Left cardiac atrium (tissue), 4 donors: ENCODE measurements around the gene TSC22D4. TPM values are rescaled to one million over a fixed set of nuclear protein-coding genes. Genes with fewer than 3 reads are reported as not detected.

ENCODE experiments used
- ATAC-seq, 2 donors: fragments of 200-7000 bp; cut with Tn5 transposase; one replicate each; pipeline ENCODE4 v1.9.1; 2020; ENCODE audit warnings: mild to moderate bottlenecking in 2 of 2, moderate library complexity in 2 of 2
- DNase-seq: peaks from one replicate; pipeline ENCODE4 v3.0.0-alpha.2; 2020
- intact Hi-C, 2 donors: fragments of 100-400 bp; cut with DNase I; formaldehyde crosslinking; loops; one replicate each; pipeline versions ENCODE4 v1.14.1 to v1.15.1; 2022 to 2023
- total RNA-seq, 2 donors: library from RNA; stranded (reverse); fragmentation: NEBNext Ultra II Directional; extraction: Animal tissue kit (Norgen Biotek cat#: 25700); gene quantifications; one replicate each; pipeline ENCODE4 v1.2.1, GENCODE V29; 2021
- donor health status: DM: no; HTN: yes; CAD: no.
- donor health status: DM: no; HTN: yes; CAD: no; lungs with severe emphysema.
- donor health status: DM: yes; HTN: yes; CAD: no.
- donor health status: Dilated cardiomyopathy.

Gene TSC22D4
- total RNA-seq, 2 donors from 2014 or later: 31.3 to 36.2 TPM

DNA sequence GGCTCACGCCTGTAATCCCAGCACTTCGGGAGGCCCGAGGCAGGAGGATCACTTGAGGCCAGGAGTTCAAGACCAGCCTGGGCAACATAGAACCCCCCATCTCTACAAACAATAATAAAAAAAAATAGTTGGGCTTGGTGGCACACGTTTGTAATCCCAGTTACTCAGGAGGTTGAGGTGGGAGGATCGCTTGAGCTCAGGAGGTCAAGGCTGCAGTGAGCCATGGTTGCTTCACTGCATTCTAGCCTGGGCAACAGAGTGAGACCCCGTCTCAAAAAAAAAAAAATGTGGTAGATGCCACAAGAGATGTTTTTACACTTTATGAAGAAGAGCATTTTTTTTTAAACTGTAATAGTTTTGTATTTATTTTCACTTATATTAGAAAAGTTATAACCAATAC is 17.5 kb upstream of the TSC22D4 start:
- no peak for ATAC-seq
- intact Hi-C loops: no loop called here
- no peak for DNase-seq

DNA sequence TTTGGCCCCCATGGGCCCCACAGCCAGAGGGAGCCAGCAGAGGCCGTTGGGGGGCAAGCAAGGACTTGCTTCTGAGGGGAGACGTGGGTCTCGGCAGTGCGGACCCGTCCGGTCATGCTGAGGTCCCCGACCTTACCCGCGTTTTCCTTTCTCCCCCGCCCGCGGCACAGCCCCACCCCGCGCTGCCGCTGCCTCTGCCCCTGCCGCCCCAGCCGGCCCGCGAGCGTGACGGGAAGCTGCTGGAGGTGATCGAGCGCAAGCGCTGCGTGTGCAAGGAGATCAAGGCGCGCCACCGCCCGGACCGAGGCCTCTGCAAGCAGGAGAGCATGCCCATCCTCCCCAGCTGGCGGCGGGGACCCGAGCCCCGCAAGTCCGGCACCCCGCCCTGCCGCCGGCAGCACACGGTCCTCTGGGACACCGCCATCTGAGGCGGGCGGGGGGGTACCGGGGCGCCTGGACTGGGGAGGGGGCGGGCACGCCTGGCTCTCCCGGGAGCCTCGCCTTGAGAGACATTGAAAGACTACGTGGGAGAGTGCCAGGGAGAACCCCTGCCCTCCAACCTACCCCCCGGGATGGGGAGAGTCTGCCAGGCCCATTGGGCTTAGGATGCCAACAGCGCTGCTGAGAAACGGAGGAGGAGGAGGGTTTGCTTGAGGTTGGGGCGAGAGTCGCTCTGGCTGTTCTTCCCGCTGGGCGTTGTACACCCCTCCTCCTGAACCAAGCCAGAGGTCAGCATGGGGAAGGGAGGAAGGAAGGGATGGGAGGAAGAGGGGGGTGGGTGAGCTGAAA is 14.7 kb upstream of the TSC22D4 start:
- intact Hi-C loops: no loop called here
- peak; percentile 61 for DNase-seq
- peak; percentile 67 to 80 for ATAC-seq

DNA sequence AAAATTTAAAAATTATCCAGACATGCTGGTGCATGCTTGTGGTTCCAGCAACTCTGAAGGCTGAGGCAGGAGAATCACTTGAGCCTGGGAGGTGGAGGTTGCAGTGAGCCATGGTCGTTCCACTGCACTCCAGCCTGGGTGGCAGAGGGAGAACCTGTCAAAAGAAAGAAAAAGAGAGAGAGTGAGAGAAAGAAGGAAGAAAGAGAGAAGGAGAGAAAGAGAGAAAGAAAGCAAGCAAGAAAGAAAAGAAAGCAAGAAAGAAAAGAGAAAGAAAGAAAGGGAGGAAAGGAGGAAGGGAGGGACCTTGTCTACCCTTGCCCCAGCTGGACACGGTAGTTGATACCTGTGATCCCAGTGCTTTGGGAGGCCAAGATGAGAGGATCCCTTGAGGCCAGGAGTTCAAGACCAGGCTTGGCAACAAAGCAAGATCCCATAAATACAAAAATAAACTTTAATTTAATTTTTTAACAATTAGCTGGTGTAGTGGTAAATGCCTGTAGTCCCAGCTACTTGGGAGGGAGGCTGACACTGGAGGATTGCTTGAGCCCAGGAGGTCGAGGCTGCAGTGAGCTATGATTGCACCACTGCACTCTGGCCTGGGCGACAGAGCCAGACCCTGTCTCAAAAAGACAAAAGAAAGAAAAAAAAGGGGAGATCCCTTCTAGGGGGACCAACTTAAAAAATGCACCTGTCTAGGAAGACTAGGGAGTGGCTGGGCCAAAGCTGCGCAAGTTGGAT is 13.9 kb upstream of the TSC22D4 start:
- no peak for DNase-seq
- no peak for ATAC-seq
- intact Hi-C loops: no loop called here

DNA sequence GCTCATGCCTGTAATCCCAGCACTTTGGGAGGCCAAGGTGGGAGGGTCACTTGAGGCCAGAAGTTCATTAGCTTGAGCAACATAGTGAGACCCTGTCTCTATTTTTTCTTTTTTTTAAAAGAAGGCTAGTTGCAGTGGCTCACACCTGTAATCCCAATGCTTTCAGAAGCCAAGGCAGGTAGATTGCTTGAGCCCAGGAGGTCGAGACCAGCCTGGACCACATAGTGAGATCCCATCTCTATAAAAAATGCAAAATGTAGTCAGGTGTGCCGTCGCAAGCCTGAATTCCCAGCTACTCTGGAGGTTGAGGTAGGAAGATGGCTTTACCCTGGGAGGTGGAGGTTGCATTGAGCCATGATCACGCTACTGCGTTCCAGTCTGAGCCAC is 12.2 kb upstream of the TSC22D4 start:
- DNase-seq (no peak), ATAC-seq (no peak)
- intact Hi-C loops: no loop called here

DNA sequence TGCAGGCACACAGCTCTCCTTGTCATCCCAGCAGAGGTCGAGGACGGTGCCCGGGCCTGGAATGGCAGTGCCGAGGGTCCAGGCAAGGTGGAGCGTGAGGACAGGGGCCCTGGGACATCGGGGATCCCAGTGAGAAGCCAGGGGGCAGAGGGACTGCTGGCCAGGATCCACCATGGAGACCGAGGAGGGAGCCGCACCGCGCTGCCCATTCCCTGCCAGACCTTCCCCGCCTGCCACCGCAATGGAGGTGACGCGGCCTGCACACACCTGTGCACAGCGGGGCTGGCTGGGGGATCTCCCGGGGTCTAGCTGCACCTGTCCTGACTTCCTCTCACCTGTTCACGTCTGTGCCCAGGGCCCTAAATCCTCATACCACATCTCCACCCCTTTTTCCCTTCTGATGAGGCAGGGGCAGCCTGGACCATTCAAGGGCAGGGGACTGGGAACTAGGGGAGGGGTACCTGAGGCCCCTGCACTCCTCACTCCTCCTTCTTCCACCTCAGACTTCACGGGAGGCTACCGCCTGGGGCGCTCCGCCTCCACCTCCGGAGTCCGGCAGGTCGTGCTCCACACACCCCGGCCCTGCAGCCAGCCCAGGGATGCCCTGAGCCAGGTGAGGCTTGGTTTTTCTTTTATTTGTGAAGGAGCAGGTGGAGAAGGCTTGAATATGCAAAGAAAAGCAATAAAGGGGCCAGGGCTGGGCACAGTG is 11.6 kb upstream of the TSC22D4 start:
- ATAC-seq: no peak
- intact Hi-C loops: no loop called here
- DNase-seq: no peak

DNA sequence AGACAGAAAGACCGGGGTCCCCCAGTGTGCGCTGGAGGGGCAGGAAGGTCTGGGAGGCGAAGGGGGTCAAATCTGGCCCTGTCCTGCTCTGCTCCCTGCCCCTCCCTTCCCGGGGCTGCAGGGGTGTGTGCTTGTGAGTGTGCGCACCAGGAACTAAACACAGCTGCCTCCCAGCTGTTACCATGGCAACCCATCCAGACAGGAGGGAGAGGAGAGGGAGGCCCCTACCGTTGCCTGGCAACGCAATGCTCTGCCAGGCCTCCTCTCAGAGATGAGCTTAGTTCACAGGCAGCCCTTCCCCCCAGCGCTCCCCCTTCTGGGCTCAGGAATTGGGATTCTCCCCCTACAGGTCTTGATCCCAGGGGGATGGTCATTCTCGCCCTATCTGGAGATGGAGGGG is 10.8 kb upstream of the TSC22D4 start:
- DNase-seq (no peak), ATAC-seq (peak in 1 of 2 donors; percentile 42)
- intact Hi-C loops: no loop called here

DNA sequence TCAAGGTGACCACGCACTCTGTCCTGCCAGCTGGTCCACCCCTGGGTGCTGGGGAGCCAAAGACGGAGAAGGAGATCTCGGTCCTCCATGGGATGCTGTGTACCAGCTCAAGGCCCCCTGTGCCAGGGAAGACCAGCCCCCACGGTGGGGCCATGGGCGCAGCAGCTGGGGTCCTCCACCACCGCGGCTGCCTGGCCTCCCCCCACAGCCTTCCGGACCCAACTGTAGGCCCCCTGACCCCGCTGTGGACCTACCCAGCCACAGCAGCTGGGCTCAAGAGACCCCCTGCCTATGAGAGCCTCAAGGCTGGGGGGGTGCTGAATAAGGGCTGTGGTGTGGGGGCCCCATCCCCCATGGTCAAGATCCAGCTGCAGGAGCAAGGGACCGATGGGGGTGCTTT is 10.1 kb upstream of the TSC22D4 start:
- intact Hi-C loops: no loop called here
- ATAC-seq: no peak
- peak; percentile 18 for DNase-seq

DNA sequence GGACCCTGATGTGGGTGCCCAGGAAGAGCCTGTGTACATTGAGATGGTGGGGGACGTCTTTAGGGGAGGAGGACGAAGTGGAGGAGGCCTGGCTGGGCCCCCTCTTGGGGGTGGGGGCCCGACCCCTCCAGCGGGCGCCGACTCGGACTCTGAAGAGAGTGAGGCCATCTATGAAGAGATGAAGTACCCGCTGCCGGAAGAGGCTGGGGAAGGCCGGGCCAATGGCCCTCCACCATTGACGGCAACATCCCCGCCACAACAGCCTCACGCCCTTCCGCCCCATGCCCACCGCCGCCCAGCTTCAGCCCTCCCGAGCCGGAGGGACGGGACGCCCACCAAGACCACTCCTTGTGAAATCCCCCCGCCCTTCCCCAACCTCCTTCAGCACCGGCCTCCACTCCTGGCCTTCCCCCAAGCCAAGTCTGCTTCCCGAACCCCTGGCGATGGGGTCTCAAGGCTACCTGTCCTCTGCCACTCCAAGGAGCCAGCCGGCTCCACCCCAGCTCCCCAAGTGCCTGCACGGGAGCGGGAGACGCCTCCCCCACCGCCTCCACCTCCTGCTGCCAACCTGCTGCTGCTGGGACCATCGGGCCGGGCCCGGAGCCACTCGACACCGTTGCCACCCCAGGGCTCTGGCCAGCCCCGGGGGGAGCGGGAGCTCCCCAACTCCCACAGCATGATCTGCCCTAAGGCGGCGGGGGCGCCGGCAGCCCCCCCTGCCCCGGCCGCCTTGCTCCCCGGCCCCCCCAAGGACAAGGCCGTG is 9.5 kb upstream of the TSC22D4 start:
- intact Hi-C loops: no loop called here
- no peak for DNase-seq
- no peak for ATAC-seq

DNA sequence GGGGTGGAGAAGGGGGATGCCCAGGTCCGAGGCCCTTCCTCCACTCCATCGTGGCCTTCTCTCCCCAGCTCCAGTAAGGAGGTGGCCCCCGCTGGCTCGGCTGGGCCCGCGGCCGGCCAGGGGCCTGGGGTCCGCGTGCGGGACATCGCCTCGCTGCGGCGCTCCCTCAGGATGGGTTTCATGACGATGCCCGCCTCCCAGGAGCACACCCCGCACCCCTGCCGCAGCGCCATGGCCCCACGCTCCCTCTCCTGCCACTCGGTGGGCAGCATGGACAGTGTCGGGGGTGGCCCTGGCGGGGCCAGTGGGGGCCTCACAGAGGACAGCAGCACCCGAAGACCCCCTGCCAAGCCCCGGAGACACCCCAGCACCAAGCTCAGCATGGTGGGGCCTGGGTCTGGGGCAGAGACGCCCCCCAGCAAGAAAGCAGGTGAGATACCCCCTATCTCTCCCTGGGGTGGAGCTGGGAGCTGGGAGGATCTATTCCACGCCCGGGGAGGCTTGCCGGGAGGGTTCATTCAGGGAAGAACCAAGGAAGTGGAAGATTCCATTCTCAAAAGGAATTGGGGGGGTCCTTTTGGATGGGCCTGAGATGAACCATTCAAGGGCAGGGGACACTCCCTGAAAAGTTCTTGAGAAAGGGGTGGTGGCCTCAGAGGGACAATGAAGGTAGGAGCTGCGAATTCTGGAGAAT is 7.9 kb upstream of the TSC22D4 start:
- intact Hi-C loops: no loop called here

DNA sequence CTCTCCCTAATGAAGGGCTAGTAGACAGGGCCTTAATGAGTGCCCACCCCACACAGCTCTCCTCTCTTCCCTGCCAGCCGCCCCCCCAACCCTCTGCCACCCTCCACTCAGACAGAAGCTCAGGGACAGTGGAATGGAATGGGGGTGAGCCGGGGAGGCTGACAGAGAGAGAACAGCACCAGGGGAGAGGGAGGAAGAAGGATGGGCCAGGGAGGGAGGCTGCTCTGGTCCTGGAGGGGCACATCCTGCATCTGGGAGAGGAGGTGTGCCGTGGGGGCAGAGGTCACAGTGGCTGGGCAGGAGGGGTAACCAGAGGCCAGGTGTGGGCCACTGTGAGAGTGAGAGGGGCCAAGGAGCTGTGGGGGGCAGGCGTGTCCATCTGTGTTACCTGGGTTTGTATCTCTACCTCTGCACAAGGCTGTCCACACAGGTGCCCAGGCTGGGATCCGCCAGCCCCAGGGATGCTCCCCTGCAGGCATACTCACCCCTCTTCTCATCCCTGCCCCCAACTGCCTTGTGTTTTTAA is 7.2 kb upstream of the TSC22D4 start:
- no peak for DNase-seq
- no peak for ATAC-seq
- intact Hi-C loops: no loop called here

More for the DNA sequence above, 7.9 kb upstream of the TSC22D4 start:
- ATAC-seq (no peak), DNase-seq (no peak)

DNA sequence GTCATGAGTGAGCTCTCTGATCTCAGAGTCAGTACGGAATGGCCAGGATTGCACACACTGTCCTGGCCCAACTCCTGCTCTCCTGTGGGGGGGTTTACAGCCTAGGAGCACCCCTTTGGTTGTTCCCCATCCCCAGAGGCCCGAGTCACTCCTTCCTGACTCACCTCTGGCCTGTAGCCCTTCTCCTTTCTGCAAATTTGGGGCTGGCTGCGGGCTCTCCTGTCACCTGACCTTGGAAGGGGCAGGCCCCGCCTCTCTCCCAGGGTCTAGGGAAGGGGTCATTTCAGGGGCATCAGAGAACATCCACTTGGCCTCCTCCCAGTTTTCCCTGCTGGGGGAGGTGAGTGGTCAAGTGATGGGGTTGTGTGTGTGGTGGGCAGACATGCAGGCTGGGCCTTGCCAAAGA is 6.5 kb upstream of the TSC22D4 start:
- DNase-seq: no peak
- intact Hi-C loops: no loop called here

DNA sequence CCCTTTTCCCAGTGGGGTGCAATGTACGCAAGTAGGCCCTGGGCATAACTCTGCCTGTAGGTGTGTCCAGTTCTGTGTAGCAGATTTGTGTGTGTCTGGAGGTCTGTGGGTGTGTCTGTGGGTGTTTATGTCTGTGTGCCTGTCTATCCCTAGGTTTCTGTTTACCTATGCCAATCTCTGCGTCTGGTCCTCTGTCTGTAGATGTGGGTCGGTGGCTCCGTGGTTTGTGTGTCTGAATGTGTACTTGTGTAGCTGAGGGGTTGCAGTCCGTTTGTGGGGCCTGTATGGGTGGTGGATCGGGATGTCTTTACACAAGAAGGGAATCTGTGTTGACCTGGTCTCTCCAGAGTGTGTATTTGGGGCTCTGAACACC is 5.6 kb upstream of the TSC22D4 start:
- no peak for DNase-seq
- peak in 1 of 2 donors; percentile 2 for ATAC-seq
- intact Hi-C loops: no loop called here

More for the DNA sequence above, 6.5 kb upstream of the TSC22D4 start:
- no peak for ATAC-seq

DNA sequence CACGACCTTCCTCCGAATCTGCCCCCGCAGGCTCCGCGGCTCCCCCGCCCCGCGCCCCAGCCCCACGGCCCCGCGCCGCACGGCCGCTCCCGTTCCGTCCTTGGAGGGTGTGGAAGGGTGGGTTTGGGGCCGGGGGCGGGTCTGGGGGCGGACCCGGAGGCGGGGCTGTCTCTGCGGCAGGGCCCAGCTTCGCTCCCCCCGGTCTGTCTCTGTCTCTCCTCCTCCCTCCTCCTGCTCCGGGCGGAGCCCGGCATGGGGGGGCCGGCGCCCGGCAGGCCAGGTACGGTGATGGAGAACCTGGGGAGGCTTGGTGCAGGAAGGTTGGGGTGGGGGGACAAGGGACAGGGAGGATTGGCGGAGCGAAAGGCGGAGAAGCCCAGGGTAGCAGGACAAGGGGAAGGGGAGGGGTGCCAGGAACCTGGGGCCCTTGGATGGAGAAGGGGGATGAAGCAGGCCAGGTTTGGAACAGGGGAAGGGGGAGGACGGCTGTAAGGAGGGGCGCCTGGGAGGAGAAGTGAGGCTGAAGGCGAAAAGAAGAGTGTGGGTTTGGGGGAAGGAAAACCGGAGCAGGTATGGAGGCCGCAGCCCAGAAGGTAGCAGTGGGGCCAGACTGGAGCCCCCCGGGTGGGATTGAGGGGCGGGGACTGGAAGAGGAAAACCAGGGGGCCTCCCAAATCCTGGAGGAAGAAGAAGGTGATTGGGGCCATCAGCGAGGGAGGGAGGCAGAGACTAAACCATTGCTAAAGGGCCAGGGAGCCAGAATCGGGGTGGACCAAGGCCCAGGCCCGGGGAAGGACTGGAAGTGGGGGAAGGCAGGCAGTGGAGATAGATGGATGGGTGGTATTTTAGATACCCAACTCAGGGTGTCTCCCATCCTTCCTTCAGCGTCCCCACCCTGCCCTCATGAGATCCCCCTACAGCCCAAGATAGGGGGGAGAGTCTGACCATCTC is 5.0 kb upstream of the TSC22D4 start, which contains the start of gene NYAP1:
Gene NYAP1 (plus strand): TSS at position 206 of the 951 bp plus-strand sequence. CDS start 1,385 bp downstream, outside the sequence.
- intact Hi-C loops: no loop called here
- no peak for DNase-seq
- ATAC-seq: peak; percentile 66 to 67

DNA sequence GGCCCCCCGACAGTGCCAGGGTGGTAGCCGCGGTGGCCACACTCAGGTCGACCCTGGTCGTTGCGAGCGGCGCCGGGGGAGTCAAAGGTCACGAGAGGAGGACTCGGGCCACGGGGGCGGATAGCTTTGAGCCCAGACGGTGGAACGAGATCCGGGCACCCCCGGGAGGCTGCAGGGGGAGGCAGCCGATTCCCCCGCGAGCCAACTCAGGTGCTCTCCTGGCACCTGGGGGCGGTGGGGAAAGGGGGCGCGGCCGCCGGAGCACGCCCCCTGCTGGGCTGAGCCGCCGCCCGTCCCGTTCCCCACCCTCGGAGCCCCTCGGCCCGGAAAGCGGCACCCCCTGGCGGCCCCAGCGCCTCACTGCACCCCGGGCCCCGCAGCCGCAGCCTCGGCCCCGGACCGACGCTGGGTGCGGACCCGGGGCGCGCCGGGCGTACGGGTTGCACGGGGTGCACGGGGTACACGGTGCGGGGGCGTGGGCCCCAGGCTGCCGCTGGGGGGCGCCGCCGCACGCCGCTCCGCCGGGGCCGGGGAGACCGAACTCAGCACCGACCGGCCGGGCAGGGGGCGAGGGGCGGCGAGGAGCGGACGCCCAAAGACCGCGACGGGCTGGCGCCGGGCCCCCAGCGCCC is 4.2 kb upstream of the TSC22D4 start:
- intact Hi-C loops: no loop called here
- DNase-seq (peak; percentile 74), ATAC-seq (peak; percentile 51 to 60)

DNA sequence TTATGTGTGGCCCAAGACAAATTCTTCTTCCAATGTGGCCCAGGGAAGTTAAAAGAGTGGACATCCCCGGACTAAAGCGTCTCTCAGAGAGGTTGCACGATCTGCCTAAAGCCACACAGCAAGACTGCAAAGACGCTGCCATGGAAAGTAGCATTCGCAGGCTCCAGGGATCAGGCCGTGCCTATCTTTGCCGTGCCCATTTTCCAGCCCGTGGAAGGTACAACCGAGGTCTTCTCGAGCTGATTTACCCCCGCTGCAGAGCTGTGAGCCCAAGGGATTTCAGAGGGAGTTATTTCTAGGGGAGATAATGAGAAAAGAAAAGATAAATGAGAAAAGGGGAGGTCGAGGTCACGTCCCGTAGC is 3.7 kb upstream of the TSC22D4 start:
- ATAC-seq: no peak
- intact Hi-C loops: no loop called here
- DNase-seq: no peak

DNA sequence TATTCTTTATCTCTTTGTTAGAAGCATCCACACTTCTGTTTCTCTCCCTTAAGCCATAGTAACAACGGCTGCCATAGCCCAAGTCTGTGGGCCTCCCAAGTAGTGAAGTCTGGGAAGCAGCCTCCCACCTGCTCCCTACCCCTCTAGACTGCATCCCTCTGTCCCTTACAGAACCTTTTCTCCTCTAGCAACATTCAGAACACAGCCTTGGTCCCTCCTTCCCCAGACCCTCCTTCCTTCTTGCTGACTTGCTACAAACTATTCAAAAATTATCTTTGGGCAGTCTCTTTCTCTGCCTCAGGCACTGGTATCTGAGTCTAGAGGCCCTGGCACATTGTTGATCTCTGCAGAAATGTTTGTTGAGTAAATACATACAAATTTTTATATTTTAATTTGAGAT is 2.5 kb upstream of the TSC22D4 start:
- intact Hi-C loops: no loop called here
- DNase-seq: no peak
- ATAC-seq: no peak

DNA sequence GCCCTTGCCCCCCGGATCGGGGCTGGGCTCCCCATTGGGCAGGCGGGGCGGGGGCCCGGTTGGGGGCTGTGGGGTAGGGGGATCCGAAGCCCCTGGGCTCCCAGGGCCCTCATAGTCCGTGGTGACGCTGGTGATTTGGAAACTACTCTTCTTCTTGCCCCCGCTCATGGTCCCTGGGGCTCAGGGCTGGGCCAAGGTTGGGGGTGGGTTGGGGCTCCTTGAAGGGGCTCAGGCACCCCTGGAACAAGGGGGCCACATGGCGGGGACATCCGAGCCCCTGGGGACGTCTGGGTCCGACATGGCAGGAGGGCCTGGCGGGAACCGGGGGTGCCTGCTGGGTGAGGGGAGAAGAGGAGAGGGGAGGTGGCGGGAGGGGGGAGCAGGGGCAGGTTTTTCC is 1.1 kb downstream of the TSC22D4 start:
- intact Hi-C loops: loop anchor here in 1 of 2 donors (5.0 kb wide), 2 partner anchors 69 to 214 kb away; partner anchors contain the start of gene GIGYF1
- ATAC-seq: no peak
- no peak for DNase-seq
